ENCODE measurements around the gene PDE4D. TPM values are rescaled to one million over a fixed set of nuclear protein-coding genes. Genes with fewer than 3 reads are reported as not detected.

The PDE4D gene
- total and polyA plus RNA-seq, 2 donors (not counting 1 experiment from before 2014, with no cell fraction given), result 14.9 to 171 TPM

- H3K9me3 Mint-ChIP-seq (ENCODE audit: insufficient read depth), result no peaks in the 10 kb centered on the region
- H3K4me1 Mint-ChIP-seq, result peaks cover 5% of the 10 kb centered on the region
- H3K9me3 ChIP-seq (ENCODE audit: control extremely low read depth in 1 of 3, control insufficient read depth in 2 of 3, insufficient read depth in 1 of 3, low read length in 2 of 3), result no peaks in the 10 kb centered on the region
- no CpG with 5 or more reads among the region's 1 CpG for WGBS (ENCODE audit: insufficient coverage)
- H3K27ac ChIP-seq (ENCODE audit: low read length in 2 of 2), result no peak overlapping the region
- no peak overlapping the region for H2AFZ ChIP-seq (ENCODE audit: insufficient read depth, low read depth, low read length, poor library complexity, severe bottlenecking)
- H3K36me3 ChIP-seq (replicated peaks in 1 of 2; ENCODE audit: control extremely low read depth in 1 of 2, control insufficient read depth in 1 of 2, extremely low read depth in 1 of 2, insufficient read depth in 2 of 2, low read length in 1 of 2), result no peaks in the 10 kb centered on the region
- ATAC-seq (ENCODE audit: low read depth) (no peak), DNase-seq (no peak)
- H3K27me3 Mint-ChIP-seq, result peaks cover 3% of the 10 kb centered on the region
- POLR2A ChIA-PET, result no interaction called here
- H3K9ac ChIP-seq (ENCODE audit: low read length), result no peak overlapping the region
- intact Hi-C loops (cut with micrococcal nuclease), result no loop called here
- H3K4me1 ChIP-seq (ENCODE audit: control insufficient read depth in 2 of 2, insufficient read depth in 2 of 2, low read length in 2 of 2), result no peaks in the 10 kb centered on the region
- H3K79me2 ChIP-seq (ENCODE audit: control insufficient read depth, insufficient read depth, low read length), result no peaks in the 10 kb centered on the region
- no peaks in the 10 kb centered on the region for H3K27me3 ChIP-seq (replicated peaks in 1 of 4; ENCODE audit: control extremely low read depth in 1 of 4, control insufficient read depth in 3 of 4, insufficient read depth in 4 of 4, low read length in 3 of 4)
- CTCF ChIA-PET, result interaction anchor here (1.5 kb wide), 1 partner anchor 99 kb away, joined by 3 read pairs; no protein-coding TSS in a partner anchor
- no peak overlapping the region for H3K4me3 Mint-ChIP-seq
- no peak overlapping the region for H3K4me2 ChIP-seq (replicated peaks; ENCODE audit: low read depth, low read length, poor library complexity, severe bottlenecking)
- H3K4me3 ChIP-seq (ENCODE audit: control extremely low read depth in 1 of 5, extremely low read depth in 1 of 5, insufficient read depth in 1 of 5, low read depth in 2 of 5, low read length in 4 of 5), result no peak overlapping the region
- H3K27ac Mint-ChIP-seq, result no peak overlapping the region
- no peak for TF ChIP-seq CTCF (IDR thresholded peaks at IDR 0.05)
- TF ChIP-seq EZH2 (IDR thresholded peaks at IDR 0.05; ENCODE audit: borderline replicate concordance, insufficient read depth, low read depth, low read length, poor library complexity, severe bottlenecking), result no peak
- H4K20me1 ChIP-seq (ENCODE audit: control insufficient read depth, insufficient read depth, low read length, poor library complexity, severe bottlenecking), result no peaks in the 10 kb centered on the region
Observed at GRCh38 chr5:59489551-59489950, 404.0 kb downstream of the PDE4D start.

- ChIA-PET CTCF (interaction anchor here (1.0 to 1.5 kb wide), 4 partner anchors 98 to 322 kb away, joined by 3 to 6 read pairs (median 4); no protein-coding TSS in a partner anchor), POLR2A (no interaction called here)
- Histone ChIP-seq H3K9ac (ENCODE audit: low read length) (no peak overlapping the region), H3K79me2 (ENCODE audit: control insufficient read depth, insufficient read depth, low read length) (no peaks in the 10 kb centered on the region), H3K4me3 (ENCODE audit: control extremely low read depth in 1 of 5, extremely low read depth in 1 of 5, insufficient read depth in 1 of 5, low read depth in 2 of 5, low read length in 4 of 5) (no peak overlapping the region), H4K20me1 (ENCODE audit: control insufficient read depth, insufficient read depth, low read length, poor library complexity, severe bottlenecking) (no peaks in the 10 kb centered on the region), H3K9me3 (ENCODE audit: control extremely low read depth in 1 of 3, control insufficient read depth in 2 of 3, insufficient read depth in 1 of 3, low read length in 2 of 3) (no peaks in the 10 kb centered on the region), H3K27me3 (replicated peaks in 1 of 4; ENCODE audit: control extremely low read depth in 1 of 4, control insufficient read depth in 3 of 4, insufficient read depth in 4 of 4, low read length in 3 of 4) (no peaks in the 10 kb centered on the region), H2AFZ (ENCODE audit: insufficient read depth, low read depth, low read length, poor library complexity, severe bottlenecking) (no peak overlapping the region), H3K4me1 (ENCODE audit: control insufficient read depth in 2 of 2, insufficient read depth in 2 of 2, low read length in 2 of 2) (no peaks in the 10 kb centered on the region), H3K36me3 (replicated peaks in 1 of 2; ENCODE audit: control extremely low read depth in 1 of 2, control insufficient read depth in 1 of 2, extremely low read depth in 1 of 2, insufficient read depth in 2 of 2, low read length in 1 of 2) (no peaks in the 10 kb centered on the region), H3K27ac (ENCODE audit: low read length in 2 of 2) (no peak overlapping the region), H3K4me2 (replicated peaks; ENCODE audit: low read depth, low read length, poor library complexity, severe bottlenecking) (no peak overlapping the region)
- intact Hi-C loops (cut with micrococcal nuclease), result no loop called here
- no peak overlapping the region for H3K4me3 Mint-ChIP-seq
- H3K9me3 Mint-ChIP-seq (ENCODE audit: insufficient read depth), result no peaks in the 10 kb centered on the region
- ATAC-seq (ENCODE audit: low read depth) (no peak), DNase-seq (no peak)
- WGBS (ENCODE audit: insufficient coverage), result 90% methylated on average over 2 of the region's 7 CpGs
- TF ChIP-seq CTCF (IDR thresholded peaks at IDR 0.05) (no peak), EZH2 (IDR thresholded peaks at IDR 0.05; ENCODE audit: borderline replicate concordance, insufficient read depth, low read depth, low read length, poor library complexity, severe bottlenecking) (no peak)
- H3K27me3 Mint-ChIP-seq, result peaks cover 3% of the 10 kb centered on the region
- peaks cover 5% of the 10 kb centered on the region for H3K4me1 Mint-ChIP-seq
- no peak overlapping the region for H3K27ac Mint-ChIP-seq
Observed at GRCh38 chr5:59487772-59488729, 405.5 kb downstream of the PDE4D start.
